Smooth muscle cell of the brain vasculature (primary cell): ENCODE results near the gene AKT1.
A peak's percentile ranks its signal among the peaks of the same experiment; 100 is the strongest.
"Not testable (repeated sequence)": the region's sequence is repeated elsewhere in the genome, so short reads cannot be mapped to it uniquely, and the experiment has no call there.

Experiments used
- DNase-seq: peaks from one replicate; pipeline ENCODE4 v3.0.0-alpha.2; 2012; ENCODE audit warnings: low read depth, low spot score

Gene AKT1

DNA sequence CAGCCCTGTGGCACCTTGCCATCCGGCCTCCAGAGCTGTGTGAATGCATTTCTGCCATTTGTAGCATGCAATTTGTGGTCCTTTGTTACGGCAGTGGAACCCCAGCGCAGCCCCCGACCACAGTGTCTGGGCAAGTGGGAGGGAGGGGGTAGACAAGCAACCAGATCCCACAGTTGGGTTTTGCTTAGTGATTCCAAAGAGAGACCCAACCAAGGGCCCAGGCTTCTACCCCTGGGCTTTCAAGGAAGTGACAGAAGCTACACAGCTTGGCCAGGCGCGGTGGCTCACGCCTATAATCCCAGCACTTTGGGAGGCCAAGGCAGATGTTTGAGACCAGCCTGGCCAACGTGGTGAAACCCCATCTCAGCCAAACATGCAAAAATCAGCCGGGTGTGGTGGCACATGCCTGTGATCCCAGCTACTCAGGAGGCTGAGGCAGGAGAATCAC, 23.2 kb upstream of the AKT1 start:
- DNase-seq, result no peak

DNA sequence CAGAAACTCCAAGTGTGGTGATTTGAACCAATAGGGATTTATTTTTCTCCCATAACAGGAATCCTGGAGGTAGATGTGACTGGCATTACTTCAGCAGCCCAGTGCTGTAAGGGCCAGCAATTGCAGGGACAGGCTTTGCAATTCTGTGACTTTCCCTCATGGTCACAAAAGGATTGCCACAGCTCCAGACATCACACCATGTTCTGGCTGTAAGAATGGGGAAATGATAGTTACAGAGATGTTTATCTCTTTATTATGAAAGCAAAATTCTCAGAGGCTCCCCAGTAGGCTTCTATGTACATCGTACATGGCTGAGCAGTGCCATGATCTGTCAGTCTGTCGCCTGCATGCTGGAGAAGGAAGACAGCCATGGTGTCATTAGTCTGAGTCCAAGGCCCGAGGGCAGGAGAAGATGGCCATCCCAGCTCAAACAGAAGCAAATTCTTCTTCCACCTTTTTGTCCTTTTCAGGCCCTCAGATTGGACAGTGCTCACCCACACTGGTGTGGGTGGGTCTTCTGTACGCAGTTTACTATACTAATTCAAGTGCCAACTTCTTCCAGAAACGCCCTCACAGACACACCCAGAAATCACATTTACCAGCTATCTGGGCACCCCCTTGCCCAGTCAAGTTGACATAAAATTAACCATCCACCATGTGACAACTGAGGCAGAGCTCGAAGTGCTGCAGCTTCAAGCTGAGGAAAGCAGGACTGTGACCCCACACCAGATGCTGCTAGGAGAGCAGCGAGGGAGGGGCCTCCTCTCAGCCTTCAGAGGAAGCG, 22.6 kb upstream of the AKT1 start:
- no peak for DNase-seq

GRCh38 chr14:104816616-104816884, 21.0 kb upstream of the AKT1 start:
- no peak for DNase-seq

DNA sequence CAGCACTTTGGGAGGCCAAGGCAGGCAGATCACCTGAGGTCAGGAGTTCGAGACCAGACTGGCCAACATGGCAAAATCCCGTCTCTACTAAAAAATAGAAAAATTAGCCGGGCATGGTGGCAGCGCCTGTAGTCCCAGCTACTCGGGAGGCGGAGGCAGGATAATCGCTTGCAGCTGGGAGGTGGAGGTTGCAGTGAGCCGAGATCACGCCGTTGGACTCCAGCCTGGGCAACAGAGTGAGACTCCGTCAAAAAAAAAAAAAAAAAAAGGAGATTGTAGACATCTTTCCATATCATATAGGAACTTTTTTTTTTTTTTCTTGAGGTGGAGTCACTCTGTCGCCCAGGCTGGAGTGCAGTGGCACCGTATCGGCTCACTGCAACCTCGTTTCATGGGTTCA, 19.2 kb upstream of the AKT1 start:
- DNase-seq, result not testable (repeated sequence)

- no peak for DNase-seq
Measured at GRCh38 chr14:104813286-104813685, 17.7 kb upstream of the AKT1 start.

DNA sequence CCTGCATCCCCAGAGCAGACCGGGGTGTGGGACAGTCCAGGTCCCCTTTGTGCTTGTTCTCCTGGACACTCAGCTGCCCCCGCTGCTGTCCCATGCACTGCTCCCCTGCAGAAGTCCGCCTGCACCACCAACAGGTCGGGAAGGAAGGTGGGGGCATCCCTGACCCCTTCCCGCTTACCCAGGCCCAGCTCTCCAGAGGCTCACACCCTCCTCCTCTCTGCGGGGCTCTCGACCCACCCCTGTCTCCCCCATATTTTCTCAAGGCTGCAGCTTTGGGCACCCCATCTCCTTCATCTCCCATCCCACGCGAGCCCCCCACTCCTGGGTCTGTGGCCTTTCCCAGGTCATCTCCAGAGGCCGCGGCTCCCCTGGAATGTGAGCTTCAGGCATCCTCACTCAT, 14.8 kb upstream of the AKT1 start:
- DNase-seq, result no peak

DNA sequence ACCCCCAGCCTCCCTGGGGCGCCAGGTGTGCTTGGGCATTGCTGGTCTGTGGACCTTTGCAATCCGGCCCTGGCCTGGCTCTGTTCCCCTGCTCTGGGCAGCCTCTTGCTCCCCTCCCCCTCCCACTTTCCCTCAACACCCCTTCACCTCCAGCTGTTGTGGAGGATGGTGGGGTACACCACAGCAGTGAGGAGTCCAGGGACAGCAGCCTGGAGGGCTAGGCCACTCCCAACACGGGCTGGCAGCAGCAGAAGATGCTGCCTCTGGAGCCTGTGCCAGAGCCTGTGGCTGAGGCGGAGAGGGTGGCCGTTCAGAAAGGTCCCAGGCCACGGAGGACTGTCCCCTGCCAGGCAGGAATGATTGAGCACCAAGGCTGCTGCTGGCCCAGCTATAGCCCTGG, 12.9 kb upstream of the AKT1 start:
- no peak for DNase-seq

GRCh38 chr14:104806625-104807465, 11.3 kb upstream of the AKT1 start:
- DNase-seq, result no peak

GRCh38 chr14:104805941-104806624, 10.5 kb upstream of the AKT1 start:
- DNase-seq, result no peak

DNA sequence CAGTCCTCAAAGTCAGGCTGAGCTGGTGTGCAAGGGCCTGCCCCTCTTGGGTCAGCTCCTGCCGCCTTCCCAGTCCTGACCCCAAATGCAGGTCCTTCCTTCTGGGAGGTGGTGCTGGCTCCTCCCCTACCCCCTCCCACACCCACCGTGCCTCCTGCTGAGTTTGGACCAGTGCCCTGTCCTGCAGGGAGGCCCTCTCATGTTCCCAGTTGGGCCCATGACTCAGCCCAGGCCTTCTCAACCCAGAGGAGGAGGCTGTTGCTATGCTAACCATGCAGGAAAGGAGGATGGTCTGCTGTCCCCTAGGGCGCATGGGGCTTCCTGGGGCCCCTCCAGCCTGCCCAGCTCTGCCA, 9.8 kb upstream of the AKT1 start:
- peak; percentile 78 for DNase-seq

GRCh38 chr14:104804481-104805325, 9.2 kb upstream of the AKT1 start:
- DNase-seq, result no peak

- no peak for DNase-seq
Measured at GRCh38 chr14:104803912-104804410, 8.4 kb upstream of the AKT1 start.

DNA sequence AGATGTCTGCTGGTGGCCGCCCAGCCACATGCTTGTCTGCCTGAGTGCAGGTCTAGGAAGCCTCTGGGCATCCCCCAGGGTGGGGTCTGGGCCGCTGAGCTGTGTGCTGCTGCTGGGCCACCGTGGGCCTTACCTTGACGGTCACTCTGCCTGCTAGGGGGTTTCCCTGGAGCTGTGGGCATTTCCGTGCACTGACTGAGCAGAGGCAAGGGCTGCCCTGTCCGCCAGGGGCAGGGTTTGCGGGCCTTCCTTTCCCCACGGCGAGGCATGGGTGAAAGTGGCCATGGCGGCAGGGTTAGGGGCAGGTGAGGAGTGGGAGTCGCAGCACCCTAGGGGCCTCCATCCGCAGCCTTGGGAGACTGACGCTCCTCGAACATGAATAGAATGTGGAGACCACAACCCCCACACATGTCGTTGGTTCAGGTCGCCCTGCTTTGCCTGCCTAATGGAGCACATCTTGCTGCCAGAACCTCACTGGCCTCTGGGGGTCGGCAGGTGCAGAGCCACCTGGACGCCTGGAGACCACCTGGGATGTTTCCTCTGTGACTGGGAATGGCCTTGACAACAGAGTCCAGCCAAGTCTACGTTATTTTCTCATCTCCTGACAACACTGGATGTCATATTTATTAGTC, 7.8 kb upstream of the AKT1 start:
- no peak for DNase-seq

DNA sequence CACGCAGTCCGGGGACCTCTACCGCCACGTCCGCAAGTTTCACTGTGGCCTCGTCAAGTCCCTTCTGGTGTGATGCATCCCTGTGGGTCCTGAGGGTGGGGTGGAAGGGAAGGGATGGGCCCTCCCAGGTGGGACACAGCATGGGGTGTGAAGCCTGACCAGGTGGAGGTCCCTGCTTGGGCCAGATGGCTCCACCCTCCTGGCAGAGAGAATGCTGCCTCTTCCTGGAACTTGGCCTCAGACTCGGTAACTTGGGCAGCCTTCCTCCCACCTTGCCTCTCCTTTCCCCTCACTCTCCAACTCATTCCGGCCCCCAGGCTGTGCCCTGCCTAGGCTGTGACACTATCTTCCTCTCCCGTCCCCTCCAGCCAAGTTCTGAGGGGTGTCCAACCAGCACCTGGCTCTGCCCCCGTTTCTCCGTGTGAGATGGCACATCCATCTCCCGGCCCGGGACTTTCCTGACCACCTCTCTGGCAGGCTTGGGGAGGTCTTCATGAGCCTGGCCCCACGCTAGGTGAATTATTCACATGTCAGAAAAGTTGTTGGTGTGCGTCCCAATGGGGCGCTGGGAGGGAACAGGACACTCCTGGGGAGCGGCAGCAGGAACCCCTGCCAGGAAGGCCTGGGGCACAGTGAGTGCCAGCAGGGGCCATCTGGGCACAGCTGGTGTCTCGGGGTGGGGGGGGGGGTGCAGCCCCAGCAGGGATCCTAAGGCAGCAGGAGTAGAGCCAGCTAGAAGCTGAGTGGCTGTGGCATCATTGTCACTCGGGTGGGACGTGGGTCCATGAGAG, 7.0 kb upstream of the AKT1 start:
- no peak for DNase-seq

DNA sequence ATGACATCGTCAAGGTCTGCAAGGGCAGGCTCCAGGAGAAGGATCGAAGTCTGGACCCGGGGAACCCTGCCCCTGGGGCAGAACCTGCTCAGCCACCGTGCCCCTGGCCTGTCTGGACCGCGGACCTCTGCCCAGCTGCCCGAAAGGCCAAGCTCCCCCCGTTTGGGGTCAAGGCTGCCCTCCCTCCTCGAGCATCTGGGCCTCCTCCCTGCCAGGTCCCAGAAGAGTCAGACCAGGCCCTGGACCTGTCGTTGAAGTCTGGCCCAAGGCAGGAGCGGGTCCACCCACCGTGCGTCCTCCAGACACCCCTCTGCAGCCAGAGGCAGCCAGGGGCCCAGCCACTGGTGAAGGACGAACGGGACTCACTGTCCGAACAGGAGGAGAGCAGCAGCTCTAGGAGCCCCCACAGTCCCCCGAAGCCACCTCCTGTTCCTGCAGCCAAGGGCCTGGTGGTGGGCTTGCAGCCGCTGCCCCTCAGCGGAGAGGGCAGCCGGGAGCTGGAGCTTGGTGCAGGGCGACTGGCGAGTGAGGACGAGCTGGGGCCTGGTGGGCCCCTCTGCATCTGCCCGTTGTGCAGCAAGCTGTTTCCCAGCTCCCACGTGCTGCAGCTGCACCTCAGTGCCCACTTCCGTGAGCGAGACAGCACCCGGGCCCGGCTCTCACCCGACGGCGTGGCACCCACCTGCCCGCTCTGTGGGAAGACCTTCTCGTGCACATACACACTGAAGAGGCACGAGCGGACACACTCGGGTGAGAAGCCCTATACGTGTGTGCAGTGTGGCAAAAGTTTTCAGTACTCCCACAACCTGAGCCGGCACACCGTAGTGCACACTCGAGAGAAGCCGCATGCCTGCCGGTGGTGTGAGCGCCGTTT, 6.2 kb upstream of the AKT1 start:
- no peak for DNase-seq

DNA sequence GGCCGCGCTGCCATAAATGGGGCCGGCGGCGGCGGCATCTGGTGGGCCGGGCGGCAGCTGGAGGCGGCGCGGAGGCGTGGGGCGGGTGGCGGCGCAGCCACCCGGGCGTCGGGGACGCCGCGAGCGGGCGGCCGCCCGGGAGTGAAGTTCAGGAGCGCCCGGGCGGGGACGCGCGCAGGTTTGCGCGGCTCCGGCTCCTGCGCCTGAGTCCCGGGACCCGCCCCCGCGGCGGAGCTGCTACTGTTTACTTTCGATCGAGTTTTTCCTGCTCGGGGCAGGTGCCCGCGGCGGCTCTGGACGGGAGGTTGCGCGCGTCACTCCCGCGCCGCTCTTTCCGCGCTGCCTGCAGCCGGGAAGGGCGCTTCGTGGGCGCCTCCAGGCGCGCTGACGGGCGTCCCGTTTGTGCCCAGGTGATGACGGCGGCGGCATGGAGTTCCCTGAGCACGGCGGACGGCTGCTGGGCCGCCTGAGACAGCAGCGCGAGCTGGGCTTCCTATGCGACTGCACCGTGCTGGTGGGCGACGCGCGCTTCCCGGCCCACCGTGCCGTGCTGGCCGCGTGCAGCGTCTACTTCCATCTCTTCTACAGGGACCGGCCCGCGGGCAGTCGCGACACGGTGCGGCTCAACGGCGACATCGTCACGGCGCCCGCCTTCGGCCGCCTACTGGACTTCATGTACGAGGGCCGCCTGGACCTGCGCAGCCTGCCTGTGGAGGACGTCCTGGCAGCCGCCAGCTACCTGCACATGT, 5.4 kb upstream of the AKT1 start, which contains the start of gene ZBTB42:
ZBTB42 (plus strand) TSS at position 331 of the 749 bp plus-strand sequence; CDS start at position 428, 97 bp downstream.
- no peak for DNase-seq

- DNase-seq, result no peak
Measured at GRCh38 chr14:104800015-104800770, 4.6 kb upstream of the AKT1 start.
